GM12891 (cell line): Measurements from ENCODE around the gene PLEKHF1.

ENCODE experiments used
- POLR2A ChIP-seq: IDR thresholded peaks from 2 replicates; pipeline ENCODE4 v1.6.1; 2011; ENCODE audit warnings: low read depth, low read length, control low read depth
- TAF1 ChIP-seq: IDR thresholded peaks from 2 replicates; pipeline ENCODE4 v1.6.1; 2011; ENCODE audit warnings: low read depth, low read length, control low read depth

DNA sequence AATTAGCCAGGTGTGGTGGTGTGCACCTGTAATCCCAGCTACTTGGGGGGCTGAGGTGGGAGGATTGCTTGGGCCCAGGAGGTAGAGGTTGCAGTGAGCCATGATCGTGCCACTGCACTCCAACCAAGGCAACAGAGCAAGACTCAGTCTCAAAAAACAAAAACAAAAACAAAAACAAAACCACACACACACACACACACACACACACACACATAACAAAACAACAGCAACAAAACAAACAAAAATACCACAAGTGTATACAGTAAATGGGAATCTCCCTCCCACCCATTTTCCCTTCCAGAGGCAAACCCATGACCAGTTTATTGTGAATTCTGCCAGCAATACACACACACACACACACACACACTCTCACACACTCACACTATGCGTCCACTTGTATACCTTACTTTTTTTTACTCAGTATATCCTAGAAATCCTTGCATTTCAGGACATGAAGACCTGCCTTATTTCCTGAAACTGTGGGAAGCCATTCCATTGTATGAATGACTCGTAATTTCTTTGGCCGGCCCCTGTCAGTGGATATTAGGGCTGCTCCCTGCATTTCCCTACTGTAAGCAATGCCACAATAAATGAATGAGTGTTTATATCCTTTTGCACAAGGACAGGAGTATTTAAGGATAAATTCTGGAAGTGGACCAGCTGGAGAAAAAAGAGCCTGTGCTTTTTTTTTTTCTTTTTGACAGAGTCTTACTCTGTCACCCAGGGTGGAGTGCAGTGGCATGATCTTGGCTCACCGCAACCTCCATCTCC is 6.9 kb upstream of the PLEKHF1 start:
- TF ChIP-seq POLR2A (no peak), TAF1 (no peak)
